Osteocyte (in vitro differentiated cells): ENCODE results near the gene CMSS1. TPM values are rescaled to one million over a fixed set of nuclear protein-coding genes. Genes with fewer than 3 reads are reported as not detected.

Experiments used
- DNase-seq: peaks from one replicate; pipeline ENCODE4 v3.0.0; 2021; ENCODE audit warnings: mixed read lengths; ENCODE audit not compliant: unreplicated experiment; ENCODE audit errors: extremely low spot score
- H3K27ac Mint-ChIP-seq: one replicate; pipeline ENCODE4 v1.8.0; 2021; ENCODE audit warnings: mild to moderate bottlenecking, mixed read lengths; ENCODE audit not compliant: unreplicated experiment
- H3K27me3 Mint-ChIP-seq: one replicate; pipeline ENCODE4 v1.8.0; 2021; ENCODE audit warnings: mixed read lengths; ENCODE audit not compliant: unreplicated experiment
- H3K36me3 Mint-ChIP-seq: one replicate; pipeline ENCODE4 v1.8.0; 2021; ENCODE audit warnings: mixed read lengths; ENCODE audit not compliant: unreplicated experiment
- H3K4me1 Mint-ChIP-seq: one replicate; pipeline ENCODE4 v1.8.0; 2021; ENCODE audit warnings: mixed read lengths; ENCODE audit not compliant: unreplicated experiment
- H3K4me3 Mint-ChIP-seq: one replicate; pipeline ENCODE4 v1.8.0; 2021; ENCODE audit warnings: mild to moderate bottlenecking, moderate library complexity, mixed read lengths; ENCODE audit not compliant: unreplicated experiment
- H3K9me3 Mint-ChIP-seq: one replicate; pipeline ENCODE4 v1.8.0; 2021; ENCODE audit warnings: mixed read lengths; ENCODE audit not compliant: unreplicated experiment
- total RNA-seq: library from RNA; stranded (reverse); gene quantifications from 2 replicates; pipeline ENCODE4 v1.2.1, GENCODE V29; 2021
- TF ChIP-seq, protein P1 (sequence below): fragments of 200-600 bp; sonication (generic); IDR thresholded peaks from 2 replicates; pipeline ENCODE4 v1.5.0; 2021; ENCODE audit warnings: antibody characterized with exemption, mild to moderate bottlenecking, moderate library complexity

Gene CMSS1
- total RNA-seq, 1 donor from 2014 or later = 38.5 TPM

DNA sequence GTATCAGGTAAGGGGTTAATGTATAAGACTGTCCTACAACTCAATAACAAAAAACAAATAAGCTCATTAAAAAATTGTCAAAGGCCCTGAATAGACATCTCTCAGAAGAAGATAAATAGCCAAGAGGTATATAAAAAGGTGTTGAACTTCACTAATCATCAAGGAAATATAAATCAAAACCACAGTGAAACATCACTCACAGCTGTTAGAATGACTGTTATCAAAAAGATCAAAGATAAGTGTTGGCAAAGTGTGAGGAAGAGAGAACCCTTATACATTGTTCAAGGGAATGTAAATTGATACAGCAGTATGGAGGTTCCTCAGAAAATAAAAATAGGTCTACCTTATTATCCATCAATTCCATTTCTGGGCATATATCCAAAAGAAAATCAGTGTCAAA is 201.1 kb downstream of the CMSS1 start:
- DNase-seq = no peak
- peaks cover 12% of the 10 kb centered on the region for H3K9me3 Mint-ChIP-seq
- H3K36me3 Mint-ChIP-seq = peaks cover 12% of the 10 kb centered on the region
- H3K27ac Mint-ChIP-seq = no peak overlapping the region
- TF ChIP-seq, protein P1, sequence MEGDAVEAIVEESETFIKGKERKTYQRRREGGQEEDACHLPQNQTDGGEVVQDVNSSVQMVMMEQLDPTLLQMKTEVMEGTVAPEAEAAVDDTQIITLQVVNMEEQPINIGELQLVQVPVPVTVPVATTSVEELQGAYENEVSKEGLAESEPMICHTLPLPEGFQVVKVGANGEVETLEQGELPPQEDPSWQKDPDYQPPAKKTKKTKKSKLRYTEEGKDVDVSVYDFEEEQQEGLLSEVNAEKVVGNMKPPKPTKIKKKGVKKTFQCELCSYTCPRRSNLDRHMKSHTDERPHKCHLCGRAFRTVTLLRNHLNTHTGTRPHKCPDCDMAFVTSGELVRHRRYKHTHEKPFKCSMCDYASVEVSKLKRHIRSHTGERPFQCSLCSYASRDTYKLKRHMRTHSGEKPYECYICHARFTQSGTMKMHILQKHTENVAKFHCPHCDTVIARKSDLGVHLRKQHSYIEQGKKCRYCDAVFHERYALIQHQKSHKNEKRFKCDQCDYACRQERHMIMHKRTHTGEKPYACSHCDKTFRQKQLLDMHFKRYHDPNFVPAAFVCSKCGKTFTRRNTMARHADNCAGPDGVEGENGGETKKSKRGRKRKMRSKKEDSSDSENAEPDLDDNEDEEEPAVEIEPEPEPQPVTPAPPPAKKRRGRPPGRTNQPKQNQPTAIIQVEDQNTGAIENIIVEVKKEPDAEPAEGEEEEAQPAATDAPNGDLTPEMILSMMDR = no peak
- H3K4me1 Mint-ChIP-seq = peaks cover 38% of the 10 kb centered on the region
- no peak overlapping the region for H3K4me3 Mint-ChIP-seq
- no peaks in the 10 kb centered on the region for H3K27me3 Mint-ChIP-seq

DNA sequence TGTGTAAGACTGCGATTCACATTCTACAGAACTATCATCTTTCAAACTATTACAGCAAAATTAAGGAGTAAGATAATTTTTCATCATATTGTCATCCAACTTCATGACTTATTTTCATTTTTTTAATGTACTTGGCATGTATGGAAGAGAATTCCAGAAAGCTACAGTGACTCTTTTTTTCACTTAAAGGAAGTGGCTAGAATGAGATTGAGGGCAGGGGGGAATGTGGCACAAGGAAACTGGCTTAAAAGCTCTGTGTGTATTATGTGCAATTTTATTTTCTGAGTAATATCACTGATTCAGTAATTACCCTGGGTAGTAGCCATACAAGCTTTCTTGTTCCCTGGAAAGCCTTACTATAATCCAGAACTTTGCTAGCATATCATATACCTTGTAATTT is 202.1 kb downstream of the CMSS1 start:
- peaks cover 46% of the 10 kb centered on the region for H3K4me1 Mint-ChIP-seq
- H3K9me3 Mint-ChIP-seq = peaks cover 8% of the 10 kb centered on the region
- TF ChIP-seq, protein P1 = no peak
- peaks cover 8% of the 10 kb centered on the region for H3K36me3 Mint-ChIP-seq
- peak overlapping the region; percentile 3 for H3K27ac Mint-ChIP-seq
- no peaks in the 10 kb centered on the region for H3K27me3 Mint-ChIP-seq
- DNase-seq = no peak
- H3K4me3 Mint-ChIP-seq = no peak overlapping the region

DNA sequence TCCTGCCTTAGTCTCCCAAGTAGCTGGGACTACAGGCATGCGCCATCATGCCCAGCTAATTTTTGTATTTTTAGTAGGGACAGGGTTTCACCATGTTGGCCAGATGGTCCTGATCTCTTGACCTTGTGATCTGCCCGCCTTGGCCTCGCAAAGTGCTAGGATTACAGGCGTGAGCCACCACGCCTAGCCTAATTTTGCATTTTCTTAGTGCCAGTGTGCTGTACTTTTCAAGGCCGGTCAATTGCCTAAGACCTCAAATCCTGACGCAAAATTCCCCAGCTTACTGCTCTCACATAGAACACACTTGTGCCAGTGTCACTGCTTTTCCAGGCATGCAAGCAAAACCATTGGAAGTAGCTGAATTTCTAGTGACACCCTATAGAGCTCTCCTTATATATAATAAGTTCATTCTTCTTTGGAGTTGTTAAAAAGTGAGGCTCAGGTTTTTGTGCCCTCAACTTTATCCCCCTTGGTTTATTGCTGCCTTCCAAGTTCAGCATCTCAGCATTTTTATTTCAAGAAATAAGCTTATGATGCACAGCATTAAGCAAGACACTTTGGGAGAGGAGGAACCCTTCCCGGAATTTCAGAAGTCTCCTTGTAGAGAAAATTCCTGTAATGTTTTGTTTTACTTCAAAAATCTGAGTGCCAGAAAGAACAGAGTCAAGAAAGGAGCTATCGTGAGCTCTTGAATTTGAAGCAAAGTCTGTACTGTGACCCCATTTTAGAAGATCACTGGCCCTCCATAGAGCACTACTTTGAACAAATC is 203.4 kb downstream of the CMSS1 start:
- no peaks in the 10 kb centered on the region for H3K27me3 Mint-ChIP-seq
- H3K27ac Mint-ChIP-seq = peak overlapping the region; percentile 70
- H3K9me3 Mint-ChIP-seq = no peaks in the 10 kb centered on the region
- peaks cover 2% of the 10 kb centered on the region for H3K36me3 Mint-ChIP-seq
- H3K4me1 Mint-ChIP-seq = peaks cover 52% of the 10 kb centered on the region
- H3K4me3 Mint-ChIP-seq = no peak overlapping the region
- no peak for DNase-seq
- TF ChIP-seq, protein P1 = no peak

DNA sequence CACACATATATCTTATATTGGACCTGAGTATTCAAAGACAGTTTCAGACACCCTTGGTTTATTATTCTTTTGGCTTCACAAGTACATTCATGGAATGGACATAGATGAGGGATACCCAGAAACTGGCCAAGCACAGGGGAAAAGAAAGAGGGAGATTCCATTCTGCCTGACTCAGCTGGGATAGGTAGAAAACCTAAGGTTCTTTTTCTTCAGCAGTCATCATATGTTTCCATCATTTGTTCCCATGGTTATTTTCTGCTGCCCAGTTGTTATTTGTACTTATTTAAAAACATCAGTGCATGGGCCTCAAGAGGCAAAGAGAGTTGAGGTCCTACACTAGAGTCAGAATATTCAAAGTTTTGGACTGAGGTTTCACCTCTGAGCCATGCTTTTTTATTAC is 204.8 kb downstream of the CMSS1 start:
- Mint-ChIP-seq H3K4me3 (no peak overlapping the region), H3K27me3 (no peaks in the 10 kb centered on the region), H3K9me3 (no peaks in the 10 kb centered on the region), H3K36me3 (no peaks in the 10 kb centered on the region), H3K4me1 (peaks cover 52% of the 10 kb centered on the region), H3K27ac (no peak overlapping the region)
- no peak for DNase-seq
- TF ChIP-seq, protein P1 = no peak

DNA sequence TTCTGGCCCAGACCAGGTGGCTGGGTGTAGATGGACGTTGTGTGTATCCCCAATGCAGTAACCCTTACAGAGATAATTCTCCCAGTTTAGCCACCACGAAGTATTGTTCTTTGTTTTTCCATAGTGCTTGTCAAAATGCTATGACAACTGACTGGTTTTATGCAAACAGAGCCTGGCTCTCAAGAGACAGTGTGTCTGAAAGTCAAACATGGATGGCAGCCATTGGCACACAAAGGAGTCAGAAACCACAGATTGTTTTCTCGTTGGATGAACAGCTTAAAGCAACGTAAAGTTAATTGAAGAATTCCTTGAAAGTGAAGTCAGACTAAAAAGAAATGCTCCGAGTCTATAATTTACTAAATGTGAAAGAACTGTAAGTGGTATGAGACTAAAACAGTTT is 205.5 kb downstream of the CMSS1 start:
- TF ChIP-seq, protein P1 = no peak
- H3K4me3 Mint-ChIP-seq = no peak overlapping the region
- peak overlapping the region; percentile 74 for H3K27ac Mint-ChIP-seq
- no peaks in the 10 kb centered on the region for H3K36me3 Mint-ChIP-seq
- no peak for DNase-seq
- H3K4me1 Mint-ChIP-seq = peaks cover 52% of the 10 kb centered on the region
- no peaks in the 10 kb centered on the region for H3K9me3 Mint-ChIP-seq
- H3K27me3 Mint-ChIP-seq = no peaks in the 10 kb centered on the region
